ENCODE data around the gene C5orf58.

DNA sequence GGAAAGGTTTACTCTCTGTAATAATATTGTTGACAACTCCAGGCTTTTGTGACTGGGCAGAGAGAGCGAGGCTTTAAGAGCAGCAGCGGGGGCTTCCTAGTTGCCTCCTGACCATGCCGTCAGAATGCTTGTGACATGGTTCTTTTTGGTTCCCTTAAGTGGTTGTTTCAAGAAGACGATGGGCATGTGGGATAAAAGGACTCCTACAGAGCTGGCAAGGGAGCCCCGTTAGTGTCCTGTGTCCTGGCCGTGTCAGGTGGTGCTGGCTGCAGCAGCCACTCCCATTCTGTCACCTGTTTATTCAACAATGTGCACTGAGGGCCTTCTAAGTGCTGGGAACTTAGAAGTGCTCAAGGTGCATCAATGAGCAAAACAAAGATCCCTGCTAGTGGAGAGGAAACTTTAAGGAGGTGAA lies 45.1 kb downstream of the C5orf58 start:
- no peak for TF ChIP-seq POLR2AphosphoS5 (IDR thresholded peaks at IDR 0.05)
- TF ChIP-seq, protein P1, sequence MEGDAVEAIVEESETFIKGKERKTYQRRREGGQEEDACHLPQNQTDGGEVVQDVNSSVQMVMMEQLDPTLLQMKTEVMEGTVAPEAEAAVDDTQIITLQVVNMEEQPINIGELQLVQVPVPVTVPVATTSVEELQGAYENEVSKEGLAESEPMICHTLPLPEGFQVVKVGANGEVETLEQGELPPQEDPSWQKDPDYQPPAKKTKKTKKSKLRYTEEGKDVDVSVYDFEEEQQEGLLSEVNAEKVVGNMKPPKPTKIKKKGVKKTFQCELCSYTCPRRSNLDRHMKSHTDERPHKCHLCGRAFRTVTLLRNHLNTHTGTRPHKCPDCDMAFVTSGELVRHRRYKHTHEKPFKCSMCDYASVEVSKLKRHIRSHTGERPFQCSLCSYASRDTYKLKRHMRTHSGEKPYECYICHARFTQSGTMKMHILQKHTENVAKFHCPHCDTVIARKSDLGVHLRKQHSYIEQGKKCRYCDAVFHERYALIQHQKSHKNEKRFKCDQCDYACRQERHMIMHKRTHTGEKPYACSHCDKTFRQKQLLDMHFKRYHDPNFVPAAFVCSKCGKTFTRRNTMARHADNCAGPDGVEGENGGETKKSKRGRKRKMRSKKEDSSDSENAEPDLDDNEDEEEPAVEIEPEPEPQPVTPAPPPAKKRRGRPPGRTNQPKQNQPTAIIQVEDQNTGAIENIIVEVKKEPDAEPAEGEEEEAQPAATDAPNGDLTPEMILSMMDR (IDR thresholded peaks at IDR 0.05) = no peak

Data from suprapubic skin (tissue), 3 donors.